Epidermal melanocyte (primary cell): ENCODE results near the gene PRKAR1B.

Experiments
- DNase-seq: peaks from one replicate; pipeline ENCODE4 v3.0.0; 2011; ENCODE audit warnings: low spot score; ENCODE audit not compliant: insufficient read length

Gene PRKAR1B

DNA sequence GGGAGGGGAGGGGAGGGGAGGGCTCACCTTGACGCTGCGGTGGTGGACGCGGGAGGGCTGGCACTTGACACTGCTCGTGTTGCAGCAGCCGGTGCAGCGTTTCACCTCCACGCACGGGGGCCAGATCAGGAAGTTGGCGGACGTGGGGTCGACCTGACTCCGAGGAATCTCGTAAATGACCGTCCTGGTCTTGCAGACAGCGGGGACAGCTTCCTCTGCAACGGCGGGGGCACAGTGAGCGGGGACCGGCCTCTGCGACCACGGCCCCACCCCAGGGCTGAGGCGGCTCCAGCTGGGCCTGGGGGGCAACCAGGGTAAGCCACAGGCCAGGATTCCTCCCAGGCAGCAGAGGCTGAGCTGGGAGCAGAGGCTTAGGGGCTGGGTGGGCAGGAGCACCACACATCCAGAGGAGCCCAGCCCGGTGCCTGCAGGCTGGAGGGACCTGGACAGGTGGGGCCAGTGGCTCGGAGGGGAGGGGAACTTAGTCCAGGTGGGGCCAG is 216.2 kb downstream of the PRKAR1B start:
- no peak for DNase-seq

DNA sequence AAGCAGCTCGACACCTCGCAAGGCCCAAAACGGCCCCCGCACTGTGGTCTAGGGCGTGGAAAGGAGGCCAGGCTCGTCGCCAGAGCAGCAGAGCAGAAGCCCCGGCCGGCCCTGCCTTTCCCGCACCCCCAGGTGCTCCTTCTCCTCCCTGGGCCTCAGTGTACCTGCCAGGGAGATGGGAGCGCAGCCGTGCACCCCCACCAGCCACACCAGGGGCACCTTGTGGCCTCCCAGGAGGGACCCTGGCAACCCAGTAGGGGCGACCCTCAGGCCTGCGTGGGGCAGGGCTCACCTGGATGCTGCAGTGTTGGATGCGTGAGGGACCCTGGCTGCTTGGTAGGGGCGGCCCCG is 217.0 kb downstream of the PRKAR1B start:
- no peak for DNase-seq

DNA sequence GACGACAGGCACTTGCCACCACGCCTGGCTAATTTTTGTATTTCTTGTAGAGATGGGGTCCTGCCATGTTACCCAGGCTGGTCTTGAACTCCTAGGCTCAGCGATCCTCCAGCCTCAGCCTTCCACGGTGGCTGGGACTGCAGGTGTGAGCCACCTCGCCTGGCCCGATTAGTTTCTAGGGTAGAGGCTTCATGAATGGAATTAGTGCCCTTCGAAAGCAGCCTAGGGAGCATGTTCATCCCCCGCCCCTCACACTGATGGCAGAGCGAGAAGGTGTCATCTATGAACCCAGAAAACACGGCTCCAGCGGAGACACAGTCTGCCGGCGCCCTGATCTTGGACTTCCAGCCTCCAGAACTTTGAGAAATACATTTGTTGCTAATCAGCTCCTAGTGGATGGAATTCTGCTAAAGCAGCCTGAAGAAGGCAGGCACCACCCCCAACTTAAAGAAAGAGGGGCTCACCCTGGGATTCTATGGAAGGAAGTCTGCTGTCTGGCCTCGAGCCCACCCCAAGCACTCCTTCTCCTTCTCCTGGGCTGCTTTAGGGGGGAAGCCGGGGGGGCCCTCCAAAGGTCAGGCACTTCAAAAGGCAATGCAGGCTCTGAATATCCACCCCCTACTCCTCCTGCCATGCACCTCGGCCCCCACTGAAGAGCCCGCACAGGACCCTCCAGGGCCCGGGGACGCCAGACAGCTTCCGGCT is 217.5 kb downstream of the PRKAR1B start:
- DNase-seq: no peak

DNA sequence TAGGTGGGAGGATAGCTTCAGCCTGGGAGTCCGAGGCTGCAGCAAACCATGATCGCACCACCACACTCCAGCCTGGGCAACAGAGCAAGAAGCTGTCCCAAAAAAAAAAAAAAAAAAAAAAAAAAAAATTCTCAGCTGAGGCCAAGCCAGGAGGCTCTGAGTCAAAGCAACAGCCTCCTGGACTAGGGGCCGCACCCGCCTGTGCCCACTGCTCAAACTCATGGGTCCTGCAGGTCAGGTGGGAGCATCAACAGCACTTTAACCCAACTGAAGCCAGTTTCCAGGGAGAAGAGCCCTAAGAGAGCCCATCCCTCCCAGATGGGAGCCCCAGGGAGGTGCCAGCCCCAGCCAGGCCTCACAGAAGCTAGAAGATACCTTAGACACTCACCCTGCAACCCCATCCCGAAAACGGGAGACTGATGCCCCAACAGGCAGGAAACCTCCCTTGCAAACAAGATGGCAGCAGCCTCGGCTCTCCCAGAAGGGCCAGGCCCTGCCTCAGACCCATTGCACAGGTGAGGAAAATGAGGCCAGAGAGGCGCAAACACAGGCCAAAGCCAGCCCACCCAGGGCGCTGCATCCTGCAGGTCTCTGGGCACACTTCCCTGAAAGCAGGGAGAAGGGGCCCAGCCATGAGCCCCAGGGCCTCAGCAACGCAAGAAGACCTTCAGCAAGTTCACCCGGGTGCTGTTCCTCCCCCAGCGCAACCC is 218.5 kb downstream of the PRKAR1B start:
- DNase-seq: no peak

DNA sequence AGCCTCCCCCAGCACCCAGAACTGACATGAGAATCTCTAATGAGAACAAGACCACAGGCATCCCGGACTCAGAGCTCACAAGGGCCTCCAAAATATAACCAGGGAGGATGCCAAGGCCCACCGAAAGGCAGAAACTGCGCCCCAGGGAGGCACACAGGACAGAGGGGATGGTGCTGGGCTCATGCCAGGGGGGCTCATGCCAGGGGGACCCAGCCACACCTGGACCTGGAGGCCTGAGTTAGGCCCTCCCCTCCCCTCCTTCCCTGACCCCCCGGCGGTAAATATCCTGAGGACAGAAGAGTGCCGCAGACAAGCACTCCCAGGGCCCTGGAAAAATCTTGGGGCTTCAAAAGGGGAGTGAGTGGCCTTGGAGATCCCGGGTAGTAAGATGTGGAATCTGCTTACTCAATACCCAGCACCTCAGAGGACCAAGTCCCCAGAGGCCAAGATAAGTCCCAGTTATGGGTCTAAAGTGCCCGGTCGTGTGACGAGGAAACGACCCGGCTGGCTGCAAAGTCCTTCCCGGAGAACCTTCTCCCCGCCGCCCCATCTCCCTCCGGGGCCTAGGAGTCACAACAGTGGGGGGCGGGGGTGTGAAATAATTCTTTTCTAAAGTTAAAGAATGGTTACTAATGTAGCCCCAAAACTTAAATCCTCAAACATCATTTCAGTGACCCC is 219.3 kb downstream of the PRKAR1B start:
- DNase-seq: no peak

DNA sequence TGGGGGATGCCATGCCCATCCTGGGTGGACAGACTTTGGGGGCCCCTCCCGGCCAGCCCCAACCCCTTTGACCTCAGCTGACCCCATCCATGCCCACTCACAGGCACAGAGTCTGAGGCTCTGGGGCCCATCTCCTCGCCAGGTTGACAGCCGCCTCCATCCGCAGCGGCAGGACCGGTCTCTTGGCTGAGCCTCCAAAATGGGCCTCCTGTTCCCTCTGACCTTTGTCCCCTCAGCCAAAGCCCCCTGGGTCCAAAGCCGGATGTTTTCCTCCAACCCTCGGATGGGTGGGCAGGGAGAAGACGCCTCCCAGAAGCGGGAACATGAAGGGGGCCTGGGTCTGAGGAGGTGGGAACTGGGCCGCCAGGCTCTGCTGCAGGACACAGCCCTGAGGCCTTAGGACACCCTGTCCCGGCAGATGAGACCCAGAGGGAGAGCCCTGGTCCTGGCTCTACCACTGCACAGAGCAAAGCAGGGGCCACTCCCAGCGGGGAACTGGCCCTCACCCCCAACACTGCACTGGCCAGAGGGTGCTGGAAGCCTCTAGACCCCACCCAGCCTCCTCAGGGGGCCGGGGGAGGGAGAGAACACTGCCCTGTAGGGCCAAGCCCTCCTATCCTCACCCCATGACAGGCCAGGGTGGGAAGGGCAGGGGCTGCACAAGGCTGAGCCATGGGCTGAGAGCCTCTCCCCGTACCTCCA is 220.0 kb downstream of the PRKAR1B start:
- DNase-seq: no peak

DNA sequence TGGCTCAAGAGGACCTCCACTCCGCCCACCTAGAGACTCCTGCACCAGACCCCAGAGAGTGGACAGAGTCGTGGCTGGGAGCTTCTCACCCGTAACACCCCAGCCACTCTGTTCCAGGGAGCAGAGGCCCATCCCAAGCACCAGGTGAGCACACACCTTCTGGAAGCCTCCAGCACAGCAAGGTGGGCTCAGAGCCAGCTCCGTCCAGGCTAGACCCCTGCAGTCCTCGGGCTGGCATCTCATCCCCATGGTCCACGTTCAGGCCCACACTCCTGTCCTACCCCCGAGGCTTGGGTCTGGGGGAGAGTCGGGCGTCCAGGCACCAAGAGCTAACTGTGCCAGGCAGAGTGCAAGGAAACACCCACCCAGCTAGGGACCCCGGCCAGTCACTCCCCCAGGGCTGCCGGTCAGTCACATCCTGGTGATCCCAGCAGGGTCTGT is 220.7 kb downstream of the PRKAR1B start:
- DNase-seq: no peak

DNA sequence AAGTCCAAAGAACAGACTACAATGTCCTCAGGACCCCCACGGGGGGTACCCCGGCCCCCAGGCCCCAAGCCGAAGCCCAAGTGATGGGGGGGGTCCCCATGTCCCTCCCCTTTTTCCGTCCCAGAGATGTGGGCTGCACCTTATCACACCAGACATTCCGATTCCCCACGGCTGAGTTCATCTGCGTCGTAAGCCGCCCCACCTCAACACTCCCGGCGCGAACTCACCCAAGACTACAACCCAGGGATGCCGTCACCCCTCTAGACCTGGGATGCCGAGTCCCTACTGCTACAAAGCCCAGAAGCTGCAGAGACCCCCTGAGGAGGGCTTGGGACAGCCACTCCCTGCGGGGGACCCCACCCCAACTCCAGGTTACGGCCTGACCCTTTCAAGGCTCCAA is 221.9 kb downstream of the PRKAR1B start:
- no peak for DNase-seq

DNA sequence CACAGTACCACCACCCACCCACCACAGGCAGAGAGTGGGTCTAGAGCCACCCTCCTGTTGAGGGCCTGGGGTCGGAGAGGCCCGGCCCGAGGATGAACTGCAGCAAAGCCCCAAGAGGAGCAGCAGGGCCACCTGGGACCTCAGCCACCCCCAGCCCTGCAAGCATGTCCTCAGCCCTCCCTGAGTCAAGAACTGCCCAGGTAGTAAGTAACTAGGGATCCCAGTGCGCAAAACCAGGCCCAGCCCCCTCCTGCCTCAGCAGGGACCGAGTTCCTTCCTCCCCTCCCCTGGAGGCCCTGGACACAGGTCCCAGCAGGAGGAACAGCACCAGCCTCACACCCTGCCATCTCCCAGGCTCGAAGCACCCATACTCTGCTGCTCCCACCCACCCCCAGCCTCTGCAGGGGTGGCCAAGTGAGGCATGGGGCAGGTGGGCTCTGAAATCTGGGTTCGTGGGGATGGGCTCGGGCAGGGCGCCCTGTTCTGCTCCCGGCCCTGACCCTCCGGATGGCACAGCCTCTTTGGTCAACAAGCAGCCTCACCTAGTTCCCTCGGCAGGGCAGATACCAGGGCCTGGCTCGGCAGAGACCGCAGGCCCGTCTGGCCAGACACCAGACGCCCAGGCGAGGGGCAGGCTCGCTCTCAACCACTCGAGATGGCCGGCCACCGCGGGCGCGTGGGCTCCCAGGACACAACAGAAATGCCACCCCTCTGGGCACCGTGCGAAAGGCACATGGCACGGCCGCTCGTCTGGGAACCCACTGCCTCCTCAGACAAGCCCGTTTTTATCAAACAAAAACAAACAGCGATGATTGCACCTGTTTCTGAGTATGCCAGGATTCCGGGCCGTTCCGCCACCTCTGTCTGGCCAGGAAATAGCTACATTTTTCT is 222.6 kb downstream of the PRKAR1B start:
- DNase-seq: no peak

DNA sequence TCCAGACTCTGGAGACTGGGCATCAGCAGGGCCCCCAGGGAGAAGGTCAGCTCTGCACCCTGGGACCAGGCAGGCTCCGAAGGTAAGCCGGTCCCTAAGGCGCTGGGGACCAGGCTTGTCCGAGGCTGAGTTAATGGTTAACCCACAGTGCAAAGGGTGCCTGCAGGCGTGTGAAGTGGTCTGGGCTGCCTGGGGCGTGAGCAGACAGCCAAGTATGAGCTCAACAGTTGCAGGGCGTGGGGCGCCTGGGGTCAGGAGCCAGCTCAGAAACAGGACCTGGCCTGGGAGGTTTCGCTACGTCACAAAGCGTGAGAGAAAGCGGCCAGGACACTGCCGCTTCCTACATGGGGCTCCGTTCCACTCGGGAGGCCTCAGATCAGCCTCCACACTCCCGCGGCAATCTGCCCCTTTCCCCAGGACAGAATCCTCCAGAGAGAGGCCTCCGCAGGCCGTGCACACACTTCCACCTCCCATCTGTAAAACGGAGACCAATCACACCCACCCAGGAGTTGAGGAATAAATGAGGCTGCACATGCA is 223.4 kb downstream of the PRKAR1B start:
- no peak for DNase-seq

DNA sequence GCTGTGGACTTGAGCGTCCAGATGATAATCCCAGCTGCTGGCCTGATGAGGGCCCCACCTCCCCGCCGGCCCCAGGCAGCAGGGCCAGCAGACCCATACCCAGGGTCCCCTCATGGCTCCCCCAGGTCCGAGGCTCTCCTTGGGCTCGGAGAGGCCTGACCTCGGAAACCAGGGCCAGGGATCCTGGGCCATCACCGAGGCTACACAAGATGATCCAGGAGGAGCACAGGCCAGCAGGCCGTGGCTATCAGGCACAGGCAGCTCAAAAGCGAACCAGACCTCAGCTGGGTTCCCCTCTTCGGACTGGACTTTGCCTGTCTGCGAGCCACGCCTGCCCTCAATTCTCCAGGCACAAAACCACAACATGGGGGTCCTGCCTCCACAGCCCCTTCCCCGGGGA is 224.8 kb downstream of the PRKAR1B start:
- no peak for DNase-seq

DNA sequence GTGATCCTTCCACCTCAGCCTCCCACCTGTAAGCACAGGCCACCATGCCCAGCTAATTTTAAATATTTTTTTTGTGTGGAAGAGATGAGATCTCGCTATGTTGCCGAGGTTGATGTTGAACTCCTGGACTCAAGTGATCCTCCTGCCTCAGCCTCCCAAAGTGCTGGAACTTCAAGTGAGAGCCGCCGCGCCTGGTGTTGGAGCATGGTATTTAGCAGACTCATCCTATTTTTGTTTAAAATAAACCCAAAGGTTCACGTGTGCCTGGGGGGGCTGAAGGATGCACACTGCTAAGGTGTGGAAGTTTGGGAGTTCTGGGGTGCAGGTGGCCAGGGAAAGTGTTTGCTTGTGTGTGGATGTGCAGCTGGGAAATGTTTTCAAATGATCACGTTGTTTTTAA is 225.6 kb downstream of the PRKAR1B start:
- no peak for DNase-seq

DNA sequence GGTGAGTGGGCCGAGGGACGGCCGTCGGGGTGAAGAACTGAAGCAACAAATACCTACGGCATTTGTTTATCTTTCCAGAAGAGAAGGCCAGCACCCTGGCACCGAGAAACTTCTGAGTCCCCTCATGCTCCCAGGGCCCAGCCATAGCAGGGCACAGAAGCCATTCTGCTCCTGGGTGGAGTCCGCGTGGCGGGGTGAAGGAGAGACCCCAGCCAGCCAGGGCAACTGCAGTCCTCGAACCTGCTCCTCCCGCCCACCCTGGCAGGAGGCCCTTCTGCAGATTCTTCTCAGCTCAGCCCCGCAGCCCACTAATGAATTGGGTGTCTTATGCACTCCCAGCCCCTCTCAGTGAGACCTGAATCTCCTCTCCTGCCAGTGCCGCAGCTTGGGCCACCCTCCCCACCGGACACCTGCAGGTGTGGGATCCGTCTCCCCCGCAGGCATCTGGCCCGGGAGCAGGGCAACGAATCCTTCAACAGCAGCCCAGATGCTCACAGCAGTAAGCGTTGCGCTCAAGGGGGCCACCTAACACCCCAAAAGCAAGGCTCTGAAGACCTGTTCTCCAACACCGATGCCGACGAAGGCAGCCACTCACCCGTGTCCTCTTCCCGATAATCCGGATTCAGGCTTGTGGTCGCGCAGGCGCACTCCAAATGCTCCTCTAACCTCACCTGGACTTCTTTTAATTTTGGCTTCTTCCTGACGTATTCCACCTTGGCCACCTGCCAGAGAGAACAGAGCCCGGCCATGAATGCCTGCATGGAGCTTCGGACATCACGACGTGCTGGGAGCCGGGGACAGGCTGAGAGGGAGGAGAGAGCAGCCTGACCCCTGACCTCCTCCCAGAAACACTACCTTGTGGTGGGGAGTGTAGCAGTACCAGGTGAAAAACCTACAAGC is 226.3 kb downstream of the PRKAR1B start:
- DNase-seq: no peak

DNA sequence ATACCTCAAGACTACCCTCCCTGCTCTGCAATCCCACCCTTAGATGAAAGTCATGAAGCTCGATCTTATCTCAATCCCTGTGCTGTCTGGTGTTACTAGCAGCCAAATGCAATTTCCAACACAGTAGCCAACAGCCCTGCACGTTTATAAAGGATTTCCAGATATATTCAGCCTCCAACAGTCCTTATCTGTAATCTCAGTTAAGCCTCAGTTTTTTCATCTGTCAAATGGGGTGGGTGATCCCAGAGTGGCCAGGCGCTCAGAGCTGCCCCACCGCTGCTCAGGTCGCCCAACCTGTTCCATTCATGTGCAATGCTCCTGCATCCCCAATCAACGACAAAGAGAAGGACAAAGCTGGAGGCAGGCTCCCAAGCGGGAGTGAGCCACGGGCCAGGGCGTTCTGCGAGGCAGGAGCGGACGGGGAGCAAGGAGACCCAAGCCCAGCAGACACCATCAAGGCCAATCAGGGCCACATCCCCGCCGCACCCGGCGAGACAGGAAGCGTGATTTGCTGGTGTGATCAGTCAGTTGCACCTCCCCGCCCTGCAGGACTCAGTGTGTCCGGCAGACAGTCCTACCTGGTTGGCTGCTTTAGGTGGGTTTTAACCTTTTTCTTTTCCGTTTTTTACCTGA is 227.1 kb downstream of the PRKAR1B start:
- no peak for DNase-seq
